OCI-LY3 (cell line): ENCODE measurements around the gene HS2ST1.

ENCODE experiments used
- EZH2phosphoT487 ChIP-seq: fragments of 200-600 bp; shearing (Covaris generic); IDR thresholded peaks from 2 replicates; pipeline ENCODE4 v1.6.1; 2018; ENCODE audit warnings: antibody characterized with exemption, mixed run types, low read depth
- TF ChIP-seq, protein P1 (sequence below): fragments of 200-600, 300-600 bp; sonication (generic); IDR thresholded peaks from 2 replicates; pipeline ENCODE4 v1.5.1; 2014; ENCODE audit warnings: antibody characterized with exemption, low read length, low read depth

DNA sequence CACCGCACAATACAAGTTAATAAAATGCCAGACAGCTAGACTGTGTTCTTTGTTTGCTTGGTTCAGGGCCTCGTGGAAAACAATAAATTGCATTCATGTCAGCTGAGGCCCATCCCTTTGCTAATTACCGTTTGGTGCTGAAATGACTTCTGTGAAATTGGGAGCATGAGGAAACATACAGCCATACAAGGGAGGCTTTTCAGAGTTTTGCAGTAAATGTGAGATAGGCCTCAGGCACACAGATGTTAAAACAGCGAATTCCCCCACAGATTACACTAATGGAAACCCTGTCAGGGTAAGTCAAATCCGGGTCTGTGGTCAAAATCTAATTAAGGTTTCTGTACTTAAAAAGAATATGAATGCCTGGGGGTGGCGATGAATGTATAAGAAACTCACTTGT is 240.7 kb downstream of the HS2ST1 start:
- TF ChIP-seq, protein P1, sequence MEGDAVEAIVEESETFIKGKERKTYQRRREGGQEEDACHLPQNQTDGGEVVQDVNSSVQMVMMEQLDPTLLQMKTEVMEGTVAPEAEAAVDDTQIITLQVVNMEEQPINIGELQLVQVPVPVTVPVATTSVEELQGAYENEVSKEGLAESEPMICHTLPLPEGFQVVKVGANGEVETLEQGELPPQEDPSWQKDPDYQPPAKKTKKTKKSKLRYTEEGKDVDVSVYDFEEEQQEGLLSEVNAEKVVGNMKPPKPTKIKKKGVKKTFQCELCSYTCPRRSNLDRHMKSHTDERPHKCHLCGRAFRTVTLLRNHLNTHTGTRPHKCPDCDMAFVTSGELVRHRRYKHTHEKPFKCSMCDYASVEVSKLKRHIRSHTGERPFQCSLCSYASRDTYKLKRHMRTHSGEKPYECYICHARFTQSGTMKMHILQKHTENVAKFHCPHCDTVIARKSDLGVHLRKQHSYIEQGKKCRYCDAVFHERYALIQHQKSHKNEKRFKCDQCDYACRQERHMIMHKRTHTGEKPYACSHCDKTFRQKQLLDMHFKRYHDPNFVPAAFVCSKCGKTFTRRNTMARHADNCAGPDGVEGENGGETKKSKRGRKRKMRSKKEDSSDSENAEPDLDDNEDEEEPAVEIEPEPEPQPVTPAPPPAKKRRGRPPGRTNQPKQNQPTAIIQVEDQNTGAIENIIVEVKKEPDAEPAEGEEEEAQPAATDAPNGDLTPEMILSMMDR: no peak
- no peak for TF ChIP-seq EZH2phosphoT487
